ES-I3 (cell line): Measurements from ENCODE around the gene UCK1.
"Not testable (repeated sequence)": the region's sequence is repeated elsewhere in the genome, so short reads cannot be mapped to it uniquely, and the experiment has no call there.

Source experiments
- H3K36me3 ChIP-seq: 2 replicates; pipeline ENCODE4 v1.6.1; 2013; ENCODE audit warnings: mild to moderate bottlenecking, low read length, control low read depth, moderate library complexity; ENCODE audit not compliant: insufficient read depth
- H3K4me1 ChIP-seq: 2 replicates; pipeline ENCODE4 v1.6.1; 2013; ENCODE audit warnings: mild to moderate bottlenecking, control low read depth, low read length; ENCODE audit not compliant: insufficient read depth
- H3K9ac ChIP-seq: 2 replicates; pipeline ENCODE4 v1.6.1; 2013; ENCODE audit warnings: low read depth, mild to moderate bottlenecking, low read length, moderate library complexity
- H3K9me3 ChIP-seq: 2 replicates; pipeline ENCODE4 v1.6.1; 2013; ENCODE audit warnings: mild to moderate bottlenecking, low read length, moderate library complexity; ENCODE audit not compliant: control insufficient read depth, insufficient read depth

Gene UCK1

DNA sequence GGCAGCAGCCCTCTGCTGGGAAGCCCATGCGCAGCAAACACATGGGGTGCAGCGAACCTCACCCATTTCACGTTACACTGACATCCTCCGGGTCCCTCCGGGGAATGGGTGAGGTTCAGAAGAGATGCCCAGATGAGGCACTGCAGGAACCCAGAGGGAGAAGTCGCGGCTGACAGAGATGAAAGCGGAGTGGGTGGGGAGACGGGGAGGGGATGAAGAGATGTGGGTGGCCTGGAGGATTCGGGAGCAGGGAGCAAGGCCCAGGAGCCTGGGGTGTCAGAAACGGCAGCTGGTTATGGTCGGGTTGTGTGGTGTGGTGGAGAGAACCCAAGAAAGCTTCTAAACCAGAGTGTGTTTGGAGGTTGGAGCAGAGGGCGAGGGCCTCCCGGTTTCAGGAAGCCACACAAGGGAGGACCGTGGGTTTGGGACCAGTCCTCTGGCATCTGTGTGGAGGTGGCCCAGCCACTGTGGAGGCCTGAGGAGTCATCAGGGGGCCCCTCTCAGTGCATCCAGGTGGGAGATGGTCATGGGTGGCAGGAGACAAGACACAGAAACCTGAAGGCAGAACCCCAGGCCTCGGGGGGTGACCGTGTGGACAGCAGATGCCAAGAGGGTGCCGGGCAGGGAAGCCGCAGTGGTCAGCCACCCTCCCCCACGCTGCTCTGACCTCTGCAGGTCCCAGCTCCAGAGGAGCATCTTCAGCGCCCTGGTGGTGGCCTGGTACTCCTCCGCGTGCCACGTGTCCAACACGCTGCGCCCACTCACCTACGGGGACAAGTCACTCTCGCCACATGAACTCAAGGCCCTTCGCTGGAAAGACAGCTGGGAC lies 8.6 kb downstream of the UCK1 start:
- Histone ChIP-seq H3K36me3 (peaks cover 24% of the 10 kb centered on the region), H3K9me3 (no peaks in the 10 kb centered on the region), H3K9ac (no peak overlapping the region), H3K4me1 (no peaks in the 10 kb centered on the region)

DNA sequence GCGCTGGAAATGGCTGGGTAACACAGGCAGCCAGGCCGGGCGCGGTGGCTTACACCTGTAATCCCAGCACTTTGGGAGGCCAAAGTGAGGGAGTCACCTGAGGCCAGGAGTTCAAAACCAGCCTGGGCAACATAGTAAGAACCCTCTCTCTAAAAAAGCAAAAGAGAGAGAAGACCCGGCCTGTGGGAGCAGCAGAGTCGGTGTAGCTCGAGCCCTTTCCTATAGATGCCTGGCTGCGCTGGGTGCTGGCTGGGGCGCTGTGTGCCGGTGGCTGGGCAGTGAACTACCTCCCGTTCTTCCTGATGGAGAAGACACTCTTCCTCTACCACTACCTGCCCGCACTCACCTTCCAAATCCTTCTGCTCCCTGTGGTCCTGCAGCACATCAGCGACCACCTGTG lies 9.2 kb downstream of the UCK1 start:
- Histone ChIP-seq H3K36me3 (peaks cover 24% of the 10 kb centered on the region), H3K9ac (no peak overlapping the region), H3K9me3 (no peaks in the 10 kb centered on the region), H3K4me1 (no peaks in the 10 kb centered on the region)

DNA sequence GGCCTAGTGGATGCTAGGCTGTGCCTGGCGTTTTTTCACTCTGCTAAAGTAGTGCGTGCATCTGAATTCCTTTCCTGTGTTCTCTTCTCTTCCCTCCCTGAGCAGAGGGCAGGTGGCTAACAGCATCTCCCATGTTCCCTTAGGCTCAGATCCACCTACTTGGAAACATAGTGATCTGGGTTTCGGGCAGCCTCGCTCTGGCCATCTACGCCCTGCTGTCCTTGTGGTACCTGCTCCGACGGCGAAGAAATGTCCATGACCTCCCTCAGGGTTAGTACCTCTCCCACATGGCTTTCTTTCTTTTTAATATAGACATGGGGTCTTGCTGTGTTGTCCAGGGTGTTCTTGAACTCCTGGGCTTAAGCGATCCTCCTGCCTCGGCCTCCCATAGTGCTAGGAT lies 9.9 kb downstream of the UCK1 start:
- H3K4me1 ChIP-seq: no peaks in the 10 kb centered on the region
- peaks cover 28% of the 10 kb centered on the region for H3K36me3 ChIP-seq
- no peak overlapping the region for H3K9ac ChIP-seq
- H3K9me3 ChIP-seq: no peaks in the 10 kb centered on the region

DNA sequence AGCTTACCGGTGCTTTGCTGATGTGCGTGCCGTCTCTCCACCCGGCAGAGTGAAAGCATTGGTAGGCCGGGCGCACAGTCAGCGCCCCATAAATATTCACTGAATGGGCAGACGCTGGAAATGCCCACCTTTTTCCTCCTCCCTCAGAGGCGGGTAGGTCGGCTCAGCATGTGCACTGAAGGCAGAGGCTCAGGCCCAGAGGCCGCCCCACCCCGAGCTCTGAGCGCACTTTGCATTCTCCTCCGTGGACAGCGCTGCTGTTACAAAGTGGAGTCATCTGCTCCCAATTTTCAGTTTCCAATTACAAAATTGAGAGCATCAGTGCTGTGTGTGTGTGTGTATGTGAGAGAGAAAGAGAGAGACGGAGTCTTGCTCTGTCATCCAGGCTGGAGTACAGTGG lies 10.6 kb downstream of the UCK1 start:
- H3K9me3 ChIP-seq: no peaks in the 10 kb centered on the region
- no peak overlapping the region for H3K9ac ChIP-seq
- H3K4me1 ChIP-seq: no peaks in the 10 kb centered on the region
- H3K36me3 ChIP-seq: peaks cover 32% of the 10 kb centered on the region

DNA sequence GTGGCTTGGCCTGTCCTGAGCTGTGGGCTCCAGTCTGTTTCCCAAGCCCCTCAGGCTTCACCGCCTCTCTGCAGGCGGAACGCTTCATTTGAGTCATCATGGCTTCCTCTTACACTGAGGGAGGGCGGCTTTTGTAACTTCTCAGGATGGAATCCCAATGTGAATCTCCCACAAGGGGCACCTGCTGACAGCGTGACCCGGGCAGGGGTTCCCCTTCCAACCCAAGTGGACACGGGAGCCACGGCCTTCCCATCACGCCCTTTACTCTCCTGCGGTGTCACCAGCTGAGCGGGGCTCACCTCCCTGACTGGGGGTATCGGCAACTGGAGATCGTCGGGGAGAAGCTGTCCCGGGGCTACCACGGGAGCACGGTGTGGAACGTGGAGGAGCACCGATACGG lies 12.5 kb downstream of the UCK1 start:
- Histone ChIP-seq H3K9ac (no peak overlapping the region), H3K4me1 (no peaks in the 10 kb centered on the region), H3K36me3 (peaks cover 31% of the 10 kb centered on the region), H3K9me3 (no peaks in the 10 kb centered on the region)

DNA sequence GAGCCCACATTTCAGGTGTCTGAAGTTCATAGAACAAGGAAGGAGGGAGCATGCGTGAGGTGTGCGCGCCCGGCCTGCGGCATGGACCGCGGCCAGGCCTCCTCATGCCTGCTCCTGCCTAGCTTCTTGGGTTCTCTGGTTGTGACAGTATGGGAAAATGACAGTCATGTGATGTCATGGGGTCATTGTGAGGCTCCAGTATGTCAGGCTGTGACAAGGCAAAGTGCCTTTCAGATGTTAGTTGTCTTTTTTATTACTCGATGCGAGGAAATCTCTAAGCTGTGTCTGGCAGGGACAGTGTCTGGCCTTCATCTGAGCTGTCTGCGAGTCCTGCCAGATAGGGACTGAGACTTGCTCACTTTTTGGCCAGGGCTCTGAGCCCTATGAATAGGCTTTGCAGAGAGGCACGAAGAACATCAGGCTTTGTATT lies 13.3 kb downstream of the UCK1 start:
- peaks cover 28% of the 10 kb centered on the region for H3K36me3 ChIP-seq
- no peak overlapping the region for H3K9ac ChIP-seq
- no peaks in the 10 kb centered on the region for H3K4me1 ChIP-seq
- H3K9me3 ChIP-seq: no peaks in the 10 kb centered on the region

DNA sequence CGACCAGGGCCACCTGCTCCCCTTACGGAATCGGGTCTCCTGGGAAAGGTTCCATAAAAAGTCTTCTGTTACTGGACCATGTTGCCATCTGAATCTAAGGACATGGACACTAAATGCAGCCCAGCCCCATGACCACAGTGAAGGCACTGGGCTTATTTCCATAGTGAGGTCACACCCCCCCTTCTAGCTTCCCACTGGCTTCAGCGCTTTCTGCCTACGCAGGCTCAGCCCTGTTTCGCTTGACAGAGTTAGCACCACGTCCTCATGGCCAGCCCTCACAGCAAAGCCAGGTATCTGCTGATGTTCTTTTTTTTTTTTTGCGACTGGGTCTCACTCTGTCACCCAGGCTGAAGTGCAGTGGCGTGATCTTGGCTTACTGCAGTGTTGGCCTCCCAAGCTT lies 14.1 kb downstream of the UCK1 start:
- no peak overlapping the region for H3K9ac ChIP-seq
- H3K36me3 ChIP-seq: peaks cover 27% of the 10 kb centered on the region

DNA sequence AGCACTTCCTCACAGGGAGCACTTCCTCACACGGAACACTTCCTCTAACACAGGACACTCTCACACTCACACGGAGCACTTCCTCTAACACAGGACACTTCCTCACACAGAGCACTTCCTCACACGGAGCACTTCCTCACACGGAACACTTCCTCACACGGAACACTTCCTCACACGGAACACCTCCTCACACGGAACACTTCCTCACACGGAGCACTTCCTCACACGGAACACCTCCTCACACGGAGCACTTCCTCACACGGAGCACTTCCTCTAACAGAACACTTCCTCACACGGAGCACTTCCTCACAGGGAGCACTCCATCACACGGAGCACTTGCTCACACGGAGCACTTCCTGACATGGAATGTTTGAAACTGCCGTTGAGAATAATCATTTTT lies 15.0 kb downstream of the UCK1 start:
- no peak overlapping the region for H3K9ac ChIP-seq
- peaks cover 30% of the 10 kb centered on the region for H3K36me3 ChIP-seq
- H3K4me1 ChIP-seq: no peaks in the 10 kb centered on the region
- no peaks in the 10 kb centered on the region for H3K9me3 ChIP-seq

More for the DNA sequence above, 14.1 kb downstream of the UCK1 start:
- Histone ChIP-seq H3K4me1 (no peaks in the 10 kb centered on the region), H3K9me3 (no peaks in the 10 kb centered on the region)

DNA sequence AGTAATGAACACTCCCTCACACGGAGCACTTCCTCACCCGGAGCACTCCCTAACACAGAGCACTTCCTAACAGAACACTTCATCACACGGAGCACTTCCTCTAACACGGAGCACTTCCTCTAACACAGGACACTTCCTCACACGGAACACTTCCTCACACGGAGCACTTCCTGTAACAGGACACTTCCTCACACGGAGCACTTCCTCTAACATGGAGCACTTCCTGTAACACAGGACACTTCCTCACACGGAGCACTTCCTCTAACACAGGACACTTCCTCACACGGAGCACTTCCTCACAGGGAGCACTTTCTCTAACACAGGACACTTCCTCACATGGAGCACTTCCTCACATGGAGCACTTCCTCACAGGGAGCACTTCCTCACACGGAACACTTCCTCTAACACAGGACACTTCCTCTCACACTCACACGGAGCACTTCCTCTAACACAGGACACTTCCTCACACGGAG lies 15.5 kb downstream of the UCK1 start:
- peaks cover 30% of the 10 kb centered on the region for H3K36me3 ChIP-seq

DNA sequence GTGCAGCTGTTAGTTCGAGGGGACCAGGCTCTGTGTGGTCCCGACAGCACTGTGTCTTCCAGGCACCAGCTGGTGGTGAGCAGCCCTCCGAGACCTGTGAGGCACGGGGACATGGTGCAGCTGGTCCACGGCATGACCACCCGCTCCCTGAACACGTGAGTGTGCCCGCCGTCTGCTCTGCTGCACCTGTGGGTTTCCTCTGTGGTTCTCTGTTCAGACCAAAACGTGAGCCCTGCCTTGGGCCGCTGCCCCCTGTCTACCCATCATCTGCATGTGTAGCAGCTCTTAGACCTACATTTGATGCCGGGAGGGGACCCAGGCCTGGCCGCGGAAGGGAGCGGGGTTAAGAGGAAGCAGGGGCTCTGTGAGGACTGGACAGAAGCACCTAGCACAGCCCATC lies 17.9 kb downstream of the UCK1 start:
- Histone ChIP-seq H3K9me3 (no peaks in the 10 kb centered on the region), H3K4me1 (no peaks in the 10 kb centered on the region), H3K9ac (no peak overlapping the region), H3K36me3 (peaks cover 27% of the 10 kb centered on the region)

More for the DNA sequence above, 15.5 kb downstream of the UCK1 start:
- H3K4me1 ChIP-seq, H3K9ac ChIP-seq, H3K9me3 ChIP-seq: not testable (repeated sequence)

DNA sequence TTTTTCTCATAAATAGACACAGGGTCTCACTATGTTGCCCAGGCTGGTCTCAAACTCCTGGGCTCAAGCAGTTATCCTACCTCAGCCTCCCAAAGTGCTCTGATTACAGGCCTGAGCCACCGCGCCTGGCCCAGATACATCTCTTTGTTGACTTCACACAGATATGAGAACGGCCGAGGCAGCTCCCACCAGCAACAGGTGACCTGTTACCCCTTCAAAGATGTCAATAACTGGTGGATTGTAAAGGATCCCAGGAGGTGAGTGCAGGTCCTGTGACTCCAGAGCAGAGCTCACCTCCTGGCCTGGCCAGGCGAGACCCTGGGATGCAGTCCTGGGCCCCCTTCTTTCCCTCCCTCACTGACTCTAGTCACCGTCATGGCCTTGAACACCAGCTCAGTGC lies 19.2 kb downstream of the UCK1 start:
- Histone ChIP-seq H3K4me1 (no peaks in the 10 kb centered on the region), H3K9me3 (no peaks in the 10 kb centered on the region), H3K36me3 (peaks cover 27% of the 10 kb centered on the region), H3K9ac (no peak overlapping the region)

DNA sequence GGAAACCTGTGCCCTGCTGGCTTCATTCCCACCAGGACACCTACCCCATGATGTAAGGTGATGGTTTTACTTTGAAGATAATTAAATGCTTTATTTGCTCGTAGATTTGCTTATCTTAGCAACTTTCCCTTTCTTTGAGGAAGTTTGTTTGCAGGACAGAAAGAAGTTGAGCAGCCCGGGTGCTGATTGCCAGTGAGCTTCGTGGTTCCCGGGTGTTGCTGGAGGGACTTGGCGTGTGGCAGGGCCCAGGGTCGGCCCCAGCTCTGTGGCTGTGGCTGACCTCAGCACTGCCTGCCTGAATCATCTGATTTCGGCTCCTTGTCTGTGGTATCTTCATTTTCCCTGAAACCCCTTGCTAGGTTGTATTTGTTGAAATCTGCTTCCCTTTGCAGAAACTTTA lies 19.6 kb downstream of the UCK1 start:
- H3K4me1 ChIP-seq: no peaks in the 10 kb centered on the region
- peaks cover 25% of the 10 kb centered on the region for H3K36me3 ChIP-seq
- no peaks in the 10 kb centered on the region for H3K9me3 ChIP-seq
- no peak overlapping the region for H3K9ac ChIP-seq

DNA sequence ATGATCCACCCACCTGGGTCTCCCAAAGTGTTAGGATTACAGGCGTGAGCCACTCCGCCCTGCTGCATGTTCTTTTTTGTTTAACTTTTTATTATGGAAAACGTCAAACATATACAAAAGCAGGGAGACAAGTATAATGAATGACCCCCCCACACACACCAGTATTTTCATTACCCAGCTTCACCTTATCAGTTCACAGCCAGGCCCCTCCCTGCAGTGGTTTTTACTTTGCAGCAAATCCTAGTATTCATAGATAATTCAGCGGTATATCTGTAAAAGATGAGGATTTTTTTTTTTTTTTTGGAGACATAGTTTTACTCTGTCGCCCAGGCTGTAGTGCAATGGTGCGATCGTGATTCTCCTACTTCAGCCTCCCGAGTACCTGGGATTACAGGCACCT lies 26.1 kb downstream of the UCK1 start:
- Histone ChIP-seq H3K4me1 (no peaks in the 10 kb centered on the region; the same call in 1 of the 2 replicates), H3K9me3 (no peaks in the 10 kb centered on the region), H3K36me3 (peaks cover 4% of the 10 kb centered on the region; the same call in 1 of the 2 replicates), H3K9ac (no peak overlapping the region)

DNA sequence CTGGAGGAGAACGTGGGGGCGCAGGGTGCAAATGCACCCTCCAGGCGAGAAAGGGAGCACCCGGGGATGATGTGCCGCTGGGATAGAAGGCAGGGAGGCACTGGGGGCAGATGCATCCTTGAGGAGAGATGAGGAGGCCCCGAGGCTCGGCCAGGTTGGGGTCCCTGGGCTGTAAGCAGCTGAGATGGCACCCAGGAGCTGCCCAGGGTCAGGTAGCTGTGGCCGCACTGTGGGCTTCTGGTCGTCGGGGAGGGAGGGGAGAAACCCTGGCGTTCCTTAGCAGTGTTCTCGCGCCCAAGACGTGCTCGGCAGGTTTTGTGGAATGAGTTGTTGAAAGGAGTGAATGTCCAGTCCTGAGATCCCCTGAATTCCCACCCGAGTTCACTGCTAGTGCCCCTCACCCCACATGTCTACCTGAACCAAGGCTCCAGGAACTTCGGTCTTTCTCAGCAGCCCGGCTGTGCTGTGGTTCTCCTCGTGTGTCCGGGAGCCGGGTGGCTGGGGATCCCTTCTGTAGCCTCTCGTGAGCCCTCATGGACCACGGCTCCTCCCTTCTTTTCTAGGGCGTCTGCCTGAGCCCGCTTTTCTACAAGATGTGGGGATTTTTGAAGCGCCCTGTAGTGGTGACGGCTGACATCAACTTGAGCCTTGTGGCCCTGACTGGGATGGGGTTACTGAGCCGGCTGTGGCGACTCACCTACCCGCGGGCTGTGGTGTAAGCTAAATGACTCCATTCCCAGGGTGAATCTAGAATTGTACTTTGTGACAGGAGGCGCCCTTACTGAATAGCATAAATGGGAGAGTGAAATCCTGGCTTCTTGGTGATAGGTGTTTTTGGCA lies 27.2 kb downstream of the UCK1 start:
- no peaks in the 10 kb centered on the region for H3K36me3 ChIP-seq
- no peaks in the 10 kb centered on the region for H3K9me3 ChIP-seq
- no peaks in the 10 kb centered on the region; the same call in 1 of the 2 replicates for H3K4me1 ChIP-seq
- peak overlapping the region; percentile 71 for H3K9ac ChIP-seq
